Testis (tissue), 2 donors: ENCODE results near the gene AMZ1.

Experiments
- POLR2A ChIP-seq: fragments of 450-650 bp; IDR thresholded peaks from one replicate; pipeline ENCODE4 v1.6.1; 2017; ENCODE audit warnings: antibody characterized with exemption, mild to moderate bottlenecking, moderate library complexity
- TF ChIP-seq, protein P1 (sequence below), 3 experiments: fragments of 450-650 bp in 2 of 3; fragments of 200-600 bp in 1 of 3; sonication (generic) in 1 of 3; IDR thresholded peaks; one replicate each; pipeline ENCODE4 v1.5.1; 2016 to 2019; ENCODE audit warnings: antibody characterized with exemption in 3 of 3, mild to moderate bottlenecking in 2 of 3, moderate library complexity in 1 of 3

DNA sequence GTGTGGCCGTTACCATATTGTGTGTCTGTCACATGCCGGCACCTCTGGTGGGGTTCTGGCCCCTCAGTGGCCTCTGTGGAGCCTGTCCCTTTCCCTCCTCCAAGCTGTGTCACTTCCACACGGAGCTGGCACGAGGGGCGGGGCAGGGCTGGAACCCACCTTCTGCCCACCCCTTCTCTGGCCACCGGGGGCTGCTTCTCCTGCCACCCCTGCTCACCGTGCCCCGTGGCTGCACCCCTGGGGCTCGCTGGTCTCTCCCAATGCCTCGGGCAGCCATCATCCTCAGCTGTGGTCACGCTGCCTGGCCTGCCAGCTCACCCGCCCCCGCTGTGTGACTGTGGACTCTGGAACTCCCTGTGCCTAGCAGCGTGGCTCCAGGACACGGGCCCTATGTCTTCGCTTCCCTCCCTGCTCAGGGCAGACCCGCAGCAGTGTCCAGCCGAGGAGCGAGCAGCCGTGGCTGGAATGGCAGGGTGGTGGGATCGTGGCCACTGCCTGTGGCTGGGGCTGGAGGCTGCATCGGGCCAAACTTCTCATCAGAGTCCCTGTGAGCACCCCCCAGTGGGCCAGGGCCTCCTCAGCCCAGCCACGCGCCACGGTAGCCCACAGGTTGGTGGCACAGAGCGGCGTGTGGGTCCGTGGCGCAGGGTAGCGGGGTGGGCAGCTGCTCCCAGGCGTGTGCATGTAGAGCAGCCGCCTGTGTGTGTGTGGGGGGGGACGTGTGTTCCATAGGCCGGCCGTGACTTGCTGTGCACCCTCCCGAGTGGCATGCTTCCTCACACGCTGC, 48.1 kb upstream of the AMZ1 start:
- TF ChIP-seq, protein P1, sequence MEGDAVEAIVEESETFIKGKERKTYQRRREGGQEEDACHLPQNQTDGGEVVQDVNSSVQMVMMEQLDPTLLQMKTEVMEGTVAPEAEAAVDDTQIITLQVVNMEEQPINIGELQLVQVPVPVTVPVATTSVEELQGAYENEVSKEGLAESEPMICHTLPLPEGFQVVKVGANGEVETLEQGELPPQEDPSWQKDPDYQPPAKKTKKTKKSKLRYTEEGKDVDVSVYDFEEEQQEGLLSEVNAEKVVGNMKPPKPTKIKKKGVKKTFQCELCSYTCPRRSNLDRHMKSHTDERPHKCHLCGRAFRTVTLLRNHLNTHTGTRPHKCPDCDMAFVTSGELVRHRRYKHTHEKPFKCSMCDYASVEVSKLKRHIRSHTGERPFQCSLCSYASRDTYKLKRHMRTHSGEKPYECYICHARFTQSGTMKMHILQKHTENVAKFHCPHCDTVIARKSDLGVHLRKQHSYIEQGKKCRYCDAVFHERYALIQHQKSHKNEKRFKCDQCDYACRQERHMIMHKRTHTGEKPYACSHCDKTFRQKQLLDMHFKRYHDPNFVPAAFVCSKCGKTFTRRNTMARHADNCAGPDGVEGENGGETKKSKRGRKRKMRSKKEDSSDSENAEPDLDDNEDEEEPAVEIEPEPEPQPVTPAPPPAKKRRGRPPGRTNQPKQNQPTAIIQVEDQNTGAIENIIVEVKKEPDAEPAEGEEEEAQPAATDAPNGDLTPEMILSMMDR (IDR thresholded peaks at IDR 0.05), result no peak
- no peak for TF ChIP-seq POLR2A
